ENCODE data around the gene HMGXB3. TPM values are rescaled to one million over a fixed set of nuclear protein-coding genes. Genes with fewer than 3 reads are reported as not detected.

HMGXB3 gene
- total RNA-seq, 1 experiment from 2014 or later, result 26.9 TPM

- TF ChIP-seq CTCF (conservative IDR thresholded peaks at IDR 0.05), result no peak
Observed at GRCh38 chr5:150036513-150036912, 36.0 kb downstream of the HMGXB3 start.

More at GRCh38 chr5:150036513-150036912, 36.0 kb downstream of the HMGXB3 start:
- Mint-ChIP-seq H3K4me3 (no peak overlapping the region), H3K27ac (no peak overlapping the region), H3K36me3 (ENCODE audit: insufficient read depth in 1 of 3, low read depth in 3 of 3) (peaks cover 18 to 81% (median 78%) of the 10 kb centered on the region in 3 experiments; a peak in 6 of 7 replicates), H3K9me3 (no peaks in the 10 kb centered on the region), H3K27me3 (ENCODE audit: low read depth) (no peaks in the 10 kb centered on the region), H3K4me1 (no peaks in the 10 kb centered on the region)
- no peak overlapping the region for H2BK120ac ChIP-seq (ENCODE audit: low read depth, low read length, poor library complexity, severe bottlenecking)
- no peak overlapping the region for H4K91ac ChIP-seq (ENCODE audit: insufficient read length, low read depth, low read length)
- no peaks in the 10 kb centered on the region for H4K20me1 ChIP-seq (ENCODE audit: control insufficient read depth, insufficient read depth, insufficient read length)
- H3K9ac ChIP-seq (ENCODE audit: extremely low read depth, insufficient read length, low read length), result no peak overlapping the region
- no peak for DNase-seq
- H2BK5ac ChIP-seq (ENCODE audit: insufficient read length, low read length), result no peak overlapping the region
- no peak overlapping the region for H3K27ac ChIP-seq (ENCODE audit: insufficient read length, low read depth, low read length)
- no peak overlapping the region for H2AFZ ChIP-seq (ENCODE audit: low read length)
- H3K79me1 ChIP-seq (ENCODE audit: insufficient read depth, low read depth, low read length, poor library complexity, severe bottlenecking), result no peaks in the 10 kb centered on the region
- no peaks in the 10 kb centered on the region for H3K27me3 ChIP-seq (ENCODE audit: insufficient read depth, low read length)
- no peak overlapping the region for H3K18ac ChIP-seq (ENCODE audit: insufficient read length, low read depth, low read length)
- no CpG with 5 or more reads among the region's 9 CpGs for WGBS (ENCODE audit: extremely low coverage, insufficient read length, low lambda C conversion rate)
- H2AK5ac ChIP-seq (ENCODE audit: insufficient read length, low read length), result no peak overlapping the region
- H4K5ac ChIP-seq (ENCODE audit: insufficient read length, low read depth, low read length), result no peak overlapping the region
- H2BK20ac ChIP-seq (ENCODE audit: low read depth, low read length, poor library complexity, severe bottlenecking), result no peak overlapping the region
- no peak overlapping the region for H2BK15ac ChIP-seq (ENCODE audit: low read depth, low read length)
- no peak overlapping the region for H2BK12ac ChIP-seq (ENCODE audit: insufficient read length, low read depth, low read length)
- H3K56ac ChIP-seq (ENCODE audit: insufficient read length, low read depth, low read length), result no peak overlapping the region
- no peak overlapping the region for H3K4ac ChIP-seq (ENCODE audit: low read depth, low read length)
- no peak overlapping the region for H3T11ph ChIP-seq (ENCODE audit: low read length)
- no peak overlapping the region for H3K14ac ChIP-seq (ENCODE audit: insufficient read depth, low read length)
- H4K8ac ChIP-seq (replicated peaks; ENCODE audit: insufficient read length, low read depth, low read length), result no peak overlapping the region
- H3K4me2 ChIP-seq (ENCODE audit: insufficient read depth, insufficient read length, low read length), result no peak overlapping the region
- no peaks in the 10 kb centered on the region for H3K79me2 ChIP-seq (ENCODE audit: insufficient read depth, low read length)
- H3K4me1 ChIP-seq (ENCODE audit: insufficient read depth, low read length), result no peaks in the 10 kb centered on the region
- no peaks in the 10 kb centered on the region for H3K9me3 ChIP-seq (ENCODE audit: control insufficient read depth, low read depth, low read length)
- no peaks in the 10 kb centered on the region for H3K23me2 ChIP-seq (ENCODE audit: insufficient read length, low read depth, low read length, poor library complexity, severe bottlenecking)
- H3K23ac ChIP-seq (ENCODE audit: insufficient read length, low read depth, low read length), result no peak overlapping the region

Data from H9 (cell line).